Measurements from ENCODE around the gene GRK6.

Gene GRK6

DNA sequence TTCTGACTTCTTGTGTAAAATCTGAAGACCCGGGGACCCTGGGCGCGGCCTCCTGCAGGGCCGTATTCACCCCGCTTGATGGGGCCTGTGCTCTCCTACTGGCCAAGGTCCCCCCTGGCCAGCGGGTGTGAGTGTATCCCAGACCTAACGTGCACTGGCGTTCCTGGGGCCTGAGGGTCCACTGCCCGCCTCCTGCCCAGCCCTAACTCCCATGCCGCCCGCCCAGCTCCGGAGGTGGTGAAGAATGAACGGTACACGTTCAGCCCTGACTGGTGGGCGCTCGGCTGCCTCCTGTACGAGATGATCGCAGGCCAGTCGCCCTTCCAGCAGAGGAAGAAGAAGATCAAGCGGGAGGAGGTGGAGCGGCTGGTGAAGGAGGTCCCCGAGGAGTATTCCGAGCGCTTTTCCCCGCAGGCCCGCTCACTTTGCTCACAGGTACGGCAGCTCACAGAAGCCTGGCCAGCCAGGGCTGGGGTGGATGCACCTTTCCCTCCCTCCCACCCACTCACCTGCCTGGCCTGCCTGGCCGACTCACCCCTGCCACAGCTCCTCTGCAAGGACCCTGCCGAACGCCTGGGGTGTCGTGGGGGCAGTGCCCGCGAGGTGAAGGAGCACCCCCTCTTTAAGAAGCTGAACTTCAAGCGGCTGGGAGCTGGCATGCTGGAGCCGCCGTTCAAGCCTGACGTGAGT, 9.5 kb downstream of the GRK6 start:
- H3K27me3 ChIP-seq (ENCODE audit: control insufficient read depth in 1 of 2, insufficient read depth in 2 of 2, low read length in 2 of 2), result no peaks in the 10 kb centered on the region
- no peak overlapping the region for H3K4me3 ChIP-seq (ENCODE audit: low read depth in 1 of 2, low read length in 2 of 2)
- H3K27ac ChIP-seq (ENCODE audit: low read depth, low read length), result no peak overlapping the region
- no peaks in the 10 kb centered on the region for H3K9me3 ChIP-seq (ENCODE audit: low read length)
- H3K4me1 ChIP-seq (ENCODE audit: insufficient read depth, low read length), result peaks cover 14% of the 10 kb centered on the region
- H3K36me3 ChIP-seq (ENCODE audit: insufficient read depth, low read length), result peaks cover 53% of the 10 kb centered on the region
- no peak overlapping the region for H3K9ac ChIP-seq (ENCODE audit: low read length)

DNA sequence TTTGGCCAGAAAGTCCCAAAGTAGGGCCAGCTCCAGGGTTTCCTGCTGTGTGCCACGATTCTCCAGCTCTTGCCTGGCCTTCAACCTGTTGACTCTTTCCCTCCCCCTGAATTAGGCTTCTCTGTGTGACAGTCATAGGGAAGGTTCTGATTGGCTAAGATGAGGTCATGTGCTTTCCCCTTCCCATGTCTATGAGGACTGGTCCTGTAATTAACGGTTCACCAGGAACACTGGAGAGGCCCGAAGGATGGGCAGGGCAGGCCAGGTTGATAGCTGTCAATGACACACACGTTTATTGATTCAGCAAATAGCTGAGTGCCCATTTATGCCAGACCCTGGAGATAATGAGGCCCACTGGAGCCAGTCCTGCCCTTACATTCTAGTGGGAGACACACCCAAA, 11.1 kb downstream of the GRK6 start:
- H3K36me3 ChIP-seq (ENCODE audit: insufficient read depth, low read length), result peaks cover 52% of the 10 kb centered on the region

DNA sequence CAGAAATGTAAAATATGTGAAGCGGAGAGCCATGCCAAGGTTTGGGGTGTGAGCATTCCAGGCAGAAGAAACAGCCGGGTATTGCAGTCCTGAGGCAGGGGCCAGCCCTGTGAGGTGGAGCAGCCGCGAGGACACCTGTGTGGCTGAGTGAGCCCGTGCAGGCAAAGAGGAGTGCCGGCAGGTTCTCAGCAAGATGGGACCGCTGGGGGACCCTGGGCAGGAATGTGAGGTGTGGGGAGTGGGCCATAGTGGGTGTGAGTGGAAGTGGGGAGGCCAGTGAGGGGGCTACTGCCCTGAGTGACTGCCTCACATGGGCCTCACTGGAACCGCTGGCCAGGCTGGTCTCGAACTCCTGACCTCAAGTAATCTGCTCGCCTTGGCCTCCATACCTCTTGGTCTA, 12.0 kb downstream of the GRK6 start:
- Histone ChIP-seq H3K4me1 (ENCODE audit: insufficient read depth, low read length) (no peaks in the 10 kb centered on the region), H3K36me3 (ENCODE audit: insufficient read depth, low read length) (peaks cover 43% of the 10 kb centered on the region)

More for the DNA sequence above, 11.1 kb downstream of the GRK6 start:
- Histone ChIP-seq H3K27me3 (ENCODE audit: control insufficient read depth in 1 of 2, insufficient read depth in 2 of 2, low read length in 2 of 2) (no peaks in the 10 kb centered on the region), H3K9ac (ENCODE audit: low read length) (no peak overlapping the region), H3K4me3 (ENCODE audit: low read depth in 1 of 2, low read length in 2 of 2) (no peak overlapping the region), H3K27ac (ENCODE audit: low read depth, low read length) (no peak overlapping the region), H3K9me3 (ENCODE audit: low read length) (no peaks in the 10 kb centered on the region), H3K4me1 (ENCODE audit: insufficient read depth, low read length) (peaks cover 3% of the 10 kb centered on the region)

DNA sequence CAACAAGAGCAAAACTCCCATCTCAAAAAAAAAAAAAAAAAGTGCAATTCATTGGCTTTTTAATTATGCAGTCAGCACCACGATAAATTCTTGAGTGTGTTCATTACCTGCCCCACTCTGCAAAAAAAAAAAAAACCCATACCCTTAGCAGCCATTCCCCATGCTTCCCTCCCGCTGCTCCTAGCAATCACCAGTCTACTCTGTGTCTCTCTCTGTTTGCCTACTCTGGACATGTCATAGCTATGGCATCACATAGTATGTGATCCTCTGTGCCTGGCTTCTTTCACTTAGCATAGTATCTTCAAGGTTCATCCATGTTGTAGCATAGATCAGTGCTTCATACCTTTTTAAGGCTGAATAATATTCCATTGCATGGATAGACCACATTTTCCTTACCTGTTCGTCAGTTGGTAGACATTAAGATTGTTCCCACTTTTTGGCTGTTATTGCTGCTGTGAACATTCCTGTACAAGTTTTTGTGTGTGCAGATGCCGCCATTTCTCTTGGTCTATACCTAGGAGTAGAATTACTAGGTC, 13.1 kb downstream of the GRK6 start:
- H3K9me3 ChIP-seq (ENCODE audit: low read length), result no peaks in the 10 kb centered on the region
- H3K4me3 ChIP-seq (ENCODE audit: low read depth in 1 of 2, low read length in 2 of 2), result no peak overlapping the region
- H3K9ac ChIP-seq (ENCODE audit: low read length), result no peak overlapping the region
- H3K27ac ChIP-seq (ENCODE audit: low read depth, low read length), result no peak overlapping the region
- no peaks in the 10 kb centered on the region for H3K4me1 ChIP-seq (ENCODE audit: insufficient read depth, low read length)
- no peaks in the 10 kb centered on the region for H3K27me3 ChIP-seq (ENCODE audit: control insufficient read depth in 1 of 2, insufficient read depth in 2 of 2, low read length in 2 of 2)
- H3K36me3 ChIP-seq (ENCODE audit: insufficient read depth, low read length), result peaks cover 32% of the 10 kb centered on the region

More for the DNA sequence above, 12.0 kb downstream of the GRK6 start:
- no peak overlapping the region for H3K9ac ChIP-seq (ENCODE audit: low read length)
- no peaks in the 10 kb centered on the region for H3K9me3 ChIP-seq (ENCODE audit: low read length)
- H3K27ac ChIP-seq (ENCODE audit: low read depth, low read length), result no peak overlapping the region
- H3K27me3 ChIP-seq (ENCODE audit: control insufficient read depth in 1 of 2, insufficient read depth in 2 of 2, low read length in 2 of 2), result no peaks in the 10 kb centered on the region
- H3K4me3 ChIP-seq (ENCODE audit: low read depth in 1 of 2, low read length in 2 of 2), result no peak overlapping the region

GRCh38 chr5:177440211-177440989, 13.9 kb downstream of the GRK6 start:
- Histone ChIP-seq H3K36me3 (ENCODE audit: insufficient read depth, low read length) (peaks cover 25% of the 10 kb centered on the region), H3K27ac (ENCODE audit: low read depth, low read length) (no peak overlapping the region), H3K9me3 (ENCODE audit: low read length) (no peaks in the 10 kb centered on the region), H3K27me3 (ENCODE audit: control insufficient read depth in 1 of 2, insufficient read depth in 2 of 2, low read length in 2 of 2) (peaks cover 0 to 7% of the 10 kb centered on the region in 2 donors), H3K4me3 (ENCODE audit: low read depth in 1 of 2, low read length in 2 of 2) (no peak overlapping the region), H3K4me1 (ENCODE audit: insufficient read depth, low read length) (no peaks in the 10 kb centered on the region), H3K9ac (ENCODE audit: low read length) (no peak overlapping the region)

- Histone ChIP-seq H3K27me3 (ENCODE audit: control insufficient read depth in 1 of 2, insufficient read depth in 2 of 2, low read length in 2 of 2) (peaks cover 0 to 12% of the 10 kb centered on the region in 2 donors), H3K36me3 (ENCODE audit: insufficient read depth, low read length) (peaks cover 19% of the 10 kb centered on the region), H3K4me3 (ENCODE audit: low read depth in 1 of 2, low read length in 2 of 2) (no peak overlapping the region), H3K27ac (ENCODE audit: low read depth, low read length) (no peak overlapping the region), H3K9me3 (ENCODE audit: low read length) (no peaks in the 10 kb centered on the region), H3K9ac (ENCODE audit: low read length) (no peak overlapping the region), H3K4me1 (ENCODE audit: insufficient read depth, low read length) (peaks cover 5% of the 10 kb centered on the region)
These were observed 14.7 kb downstream of the GRK6 start for GRCh38 chr5:177440990-177441780.

DNA sequence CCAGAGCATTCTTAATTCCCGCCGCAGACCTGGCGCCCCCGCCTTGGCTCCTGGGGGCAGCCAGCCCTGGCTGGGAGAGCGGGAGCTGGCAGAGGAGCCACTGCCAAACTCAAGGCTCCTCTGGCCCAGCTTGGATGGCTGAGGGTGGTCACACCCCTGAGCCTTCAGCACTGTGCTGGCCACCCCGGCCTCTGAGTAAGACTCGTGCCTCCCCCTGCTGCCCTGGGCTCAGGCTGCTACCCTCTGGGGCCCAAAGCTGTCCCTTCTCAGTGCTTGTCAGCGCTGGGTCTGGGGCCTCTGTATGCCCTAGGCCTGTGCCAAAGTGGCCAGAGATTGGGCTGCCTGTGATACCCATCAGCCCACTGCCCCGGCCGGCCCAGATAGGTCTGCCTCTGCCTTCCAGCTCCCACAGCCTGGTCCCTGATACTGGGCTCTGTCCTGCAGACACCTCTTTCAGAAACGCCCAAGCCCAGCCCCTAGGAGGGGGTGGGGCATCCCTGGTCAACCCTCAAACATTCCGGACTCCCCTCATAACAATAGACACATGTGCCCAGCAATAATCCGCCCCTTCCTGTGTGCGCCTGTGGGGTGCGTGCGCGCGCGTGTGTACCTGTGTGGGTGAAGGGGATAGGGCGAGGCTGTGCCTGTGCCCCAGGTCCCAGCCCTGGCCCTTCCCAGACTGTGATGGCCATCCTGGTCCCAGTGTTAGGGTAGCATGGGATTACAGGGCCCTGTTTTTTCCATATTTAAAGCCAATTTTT, 15.8 kb downstream of the GRK6 start:
- Histone ChIP-seq H3K36me3 (ENCODE audit: insufficient read depth, low read length) (peaks cover 11% of the 10 kb centered on the region), H3K9ac (ENCODE audit: low read length) (no peak overlapping the region), H3K4me3 (ENCODE audit: low read depth in 1 of 2, low read length in 2 of 2) (no peak overlapping the region), H3K27me3 (ENCODE audit: control insufficient read depth in 1 of 2, insufficient read depth in 2 of 2, low read length in 2 of 2) (peaks cover 0 to 15% of the 10 kb centered on the region in 2 donors), H3K27ac (ENCODE audit: low read depth, low read length) (no peak overlapping the region), H3K9me3 (ENCODE audit: low read length) (no peaks in the 10 kb centered on the region), H3K4me1 (ENCODE audit: insufficient read depth, low read length) (peaks cover 7% of the 10 kb centered on the region)

DNA sequence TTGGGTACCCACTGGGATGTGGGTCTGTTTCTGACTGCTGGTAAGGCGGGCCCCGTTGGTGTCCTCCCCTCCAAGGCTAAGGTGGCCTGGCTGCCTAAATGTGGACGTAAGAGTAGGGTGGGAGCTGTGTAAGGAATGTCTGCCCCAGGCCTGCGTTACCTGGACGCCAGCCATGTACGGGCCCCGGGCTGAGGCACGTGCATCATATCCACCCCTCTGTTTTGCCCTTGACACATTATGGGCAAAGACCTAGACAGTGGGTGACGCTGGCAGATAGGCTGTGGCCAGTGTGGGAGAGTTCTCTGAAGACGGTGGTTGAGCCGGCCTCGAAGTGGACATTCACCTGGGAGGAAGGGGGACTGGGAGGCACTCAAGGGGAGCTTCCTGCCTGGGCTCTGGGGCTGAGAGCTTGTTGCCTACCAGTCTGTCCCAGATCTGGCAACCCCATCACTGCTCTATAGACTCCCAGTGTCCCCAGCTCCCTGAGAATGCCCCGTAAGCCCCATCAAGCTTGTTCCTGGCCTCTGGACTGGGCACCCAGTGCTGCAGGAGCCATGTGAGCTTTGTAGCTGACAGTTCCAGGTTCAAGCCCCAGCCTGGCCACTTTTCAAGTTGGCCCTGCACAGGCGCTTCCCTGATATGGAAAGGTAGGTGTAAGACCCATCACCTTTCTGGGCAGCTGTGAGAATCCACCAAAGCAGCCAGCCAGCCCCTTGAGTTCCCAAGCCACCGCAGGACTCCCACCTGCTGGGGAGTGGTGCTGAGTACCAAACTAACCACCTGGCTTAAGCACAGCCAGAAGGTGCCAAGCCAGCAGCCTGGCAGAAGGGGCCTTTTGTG, 16.9 kb downstream of the GRK6 start:
- Histone ChIP-seq H3K9me3 (ENCODE audit: low read length) (no peaks in the 10 kb centered on the region), H3K27ac (ENCODE audit: low read depth, low read length) (no peak overlapping the region), H3K9ac (ENCODE audit: low read length) (no peak overlapping the region), H3K4me3 (ENCODE audit: low read depth in 1 of 2, low read length in 2 of 2) (no peak overlapping the region), H3K36me3 (ENCODE audit: insufficient read depth, low read length) (peaks cover 5% of the 10 kb centered on the region), H3K4me1 (ENCODE audit: insufficient read depth, low read length) (peaks cover 15% of the 10 kb centered on the region), H3K27me3 (ENCODE audit: control insufficient read depth in 1 of 2, insufficient read depth in 2 of 2, low read length in 2 of 2) (peaks cover 9 to 22% of the 10 kb centered on the region in 2 donors)

DNA sequence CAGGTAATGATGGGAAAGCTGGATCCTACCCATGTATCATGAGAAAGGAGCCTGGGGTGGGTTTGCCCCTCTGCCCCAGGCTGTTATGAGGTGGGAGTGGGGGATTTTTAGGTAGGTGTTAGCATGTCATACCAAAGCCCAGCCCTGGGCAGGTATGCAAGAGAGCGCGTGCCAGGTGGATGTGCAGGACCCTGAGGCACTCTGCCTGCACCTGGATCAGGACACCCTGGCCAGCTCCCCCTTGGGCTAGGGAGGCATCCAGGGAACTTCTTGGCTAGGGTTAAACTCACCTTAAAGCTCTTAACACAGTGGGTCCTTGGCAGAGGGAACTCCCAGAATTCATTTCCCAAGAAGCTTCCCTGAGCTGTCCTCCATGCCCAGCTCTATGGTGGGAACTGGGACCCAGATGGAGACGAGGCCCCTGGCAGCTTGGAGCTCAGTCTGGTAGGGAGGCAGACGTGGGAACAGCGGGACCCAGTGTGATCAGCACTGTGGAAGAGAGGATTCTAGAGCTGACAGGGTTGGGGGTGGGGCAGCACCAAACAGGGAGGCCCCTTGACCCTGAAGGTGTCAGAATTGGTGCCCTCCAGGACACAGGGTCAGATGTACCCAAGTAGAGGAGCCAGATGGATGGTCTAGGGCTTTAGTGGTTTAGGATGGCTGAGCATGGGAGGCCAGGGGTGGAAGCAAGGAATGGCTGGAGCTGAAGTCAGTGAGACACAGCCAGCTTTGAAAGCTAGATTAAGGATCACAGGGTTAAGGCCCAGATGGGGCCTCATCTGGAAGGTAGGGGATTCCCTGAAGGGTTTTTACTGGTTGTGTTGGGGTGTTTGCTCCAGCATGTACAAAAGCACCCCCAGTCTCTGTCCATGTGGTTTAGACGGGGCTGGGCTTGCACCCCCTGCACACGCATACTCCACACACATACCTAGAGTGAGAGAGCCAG, 17.9 kb downstream of the GRK6 start:
- Histone ChIP-seq H3K9ac (ENCODE audit: low read length) (no peak overlapping the region), H3K4me3 (ENCODE audit: low read depth in 1 of 2, low read length in 2 of 2) (no peak overlapping the region), H3K27ac (ENCODE audit: low read depth, low read length) (no peak overlapping the region), H3K36me3 (ENCODE audit: insufficient read depth, low read length) (peaks cover 5% of the 10 kb centered on the region), H3K9me3 (ENCODE audit: low read length) (no peaks in the 10 kb centered on the region), H3K4me1 (ENCODE audit: insufficient read depth, low read length) (peaks cover 15% of the 10 kb centered on the region), H3K27me3 (ENCODE audit: control insufficient read depth in 1 of 2, insufficient read depth in 2 of 2, low read length in 2 of 2) (peaks cover 19 to 31% of the 10 kb centered on the region in 2 donors)

Measured in muscle layer of colon (tissue), 2 donors.